Measurements from ENCODE around the gene DIRAS2.

- TF ChIP-seq POLR2A (IDR thresholded peaks at IDR 0.05) (no peak), CTCF (IDR thresholded peaks at IDR 0.05) (no peak), EP300 (IDR thresholded peaks at IDR 0.05) (no peak)
Observed at GRCh38 chr9:90629991-90630390, 12.6 kb downstream of the DIRAS2 start.

Data from ovary (tissue), 3 donors.